SK-N-MC (cell line): Measurements from ENCODE around the gene ISCA1.

Source experiments
- EZH2 ChIP-seq: fragments of 200-600 bp; sonication (generic); IDR thresholded peaks from one replicate; pipeline ENCODE4 v1.6.1; 2017; ENCODE audit warnings: antibody characterized with exemption
- POLR2AphosphoS5 ChIP-seq: IDR thresholded peaks from 2 replicates; pipeline ENCODE4 v1.6.1; 2012; ENCODE audit warnings: mild to moderate bottlenecking, low read depth, low read length, borderline replicate concordance

GRCh38 chr9:86252870-86253269 lies 29.5 kb downstream of the ISCA1 start:
- TF ChIP-seq EZH2, result no peak
- no peak for TF ChIP-seq POLR2AphosphoS5
